ENCODE data around the gene PRTN3. TPM values are rescaled to one million over a fixed set of nuclear protein-coding genes. Genes with fewer than 3 reads are reported as not detected.

The PRTN3 gene
- polyA plus RNA-seq, 1 donor (not counting 4 experiments of a cell fraction or from before 2014, with no cell fraction given), result not detected

DNA sequence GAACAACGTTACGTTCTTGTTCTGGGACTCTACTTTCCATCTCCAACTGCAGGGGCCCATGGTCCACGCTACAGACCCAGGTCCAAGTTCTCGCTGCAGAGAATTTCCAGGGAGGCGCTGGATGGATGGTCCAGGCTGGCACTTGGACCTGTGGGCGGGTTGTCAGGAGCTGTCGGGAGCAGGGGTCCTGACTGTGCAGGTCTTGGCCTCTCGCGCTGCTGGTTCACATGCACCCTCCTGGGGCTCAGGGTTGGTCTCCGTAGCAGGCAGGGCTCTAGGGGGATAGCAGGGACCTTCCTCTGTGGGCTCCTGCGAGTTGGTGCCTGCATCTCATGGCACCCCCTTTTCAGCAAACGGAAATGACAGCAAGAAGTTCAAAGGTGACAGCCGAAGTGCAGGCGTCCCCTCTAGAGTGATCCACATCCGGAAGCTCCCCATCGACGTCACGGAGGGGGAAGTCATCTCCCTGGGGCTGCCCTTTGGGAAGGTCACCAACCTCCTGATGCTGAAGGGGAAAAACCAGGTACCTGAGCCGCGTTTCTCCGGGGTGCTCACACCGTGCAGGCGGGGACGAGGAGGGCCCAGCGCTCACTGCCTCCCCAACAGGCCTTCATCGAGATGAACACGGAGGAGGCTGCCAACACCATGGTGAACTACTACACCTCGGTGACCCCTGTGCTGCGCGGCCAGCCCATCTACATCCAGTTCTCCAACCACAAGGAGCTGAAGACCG lies 36.9 kb upstream of the PRTN3 start:
- Histone ChIP-seq H3K9me3 (ENCODE audit: control insufficient read depth, low read depth, low read length) (no peaks in the 10 kb centered on the region), H2AFZ (ENCODE audit: control insufficient read depth, low read length) (no peak overlapping the region), H3K27me3 (ENCODE audit: control insufficient read depth, extremely low read depth, insufficient read depth, low read length) (no peaks in the 10 kb centered on the region), H3K4me2 (ENCODE audit: control insufficient read depth, extremely low read depth, insufficient read depth, low read depth, low read length) (no peak overlapping the region), H3K4me3 (ENCODE audit: control insufficient read depth in 2 of 3, extremely low read depth in 1 of 3, insufficient read depth in 2 of 3, low read depth in 1 of 3, low read length in 3 of 3) (no peak overlapping the region), H3K9ac (ENCODE audit: control insufficient read depth, extremely low read depth, insufficient read depth, low read length) (no peak overlapping the region), H3K27ac (ENCODE audit: control insufficient read depth, insufficient read depth, low read length) (no peak overlapping the region), H3K4me1 (ENCODE audit: control insufficient read depth, extremely low read depth, insufficient read depth, low read length) (peaks cover 32% of the 10 kb centered on the region), H3K36me3 (ENCODE audit: control insufficient read depth in 2 of 2, extremely low read depth in 1 of 2, insufficient read depth in 2 of 2, low read length in 2 of 2) (peaks cover 35 to 85% of the 10 kb centered on the region in 2 experiments), H3K79me2 (ENCODE audit: control insufficient read depth, insufficient read depth, low read length) (peaks cover 99% of the 10 kb centered on the region), H4K20me1 (ENCODE audit: control insufficient read depth, extremely low read depth, insufficient read depth, low read length) (peaks cover 85% of the 10 kb centered on the region), H3K9me1 (ENCODE audit: control insufficient read depth, extremely low read depth, insufficient read depth, low read length) (no peaks in the 10 kb centered on the region)
- no peak for DNase-seq (ENCODE audit: low read depth, low spot score)
- FAIRE-seq, result no peak
- TF ChIP-seq EZH2 (IDR thresholded peaks at IDR 0.05; ENCODE audit: low read length) (no peak), CTCF (optimal IDR thresholded peaks at IDR 0.05 in 1 of 3, IDR thresholded peaks at IDR 0.05 in 1 of 3, conservative IDR thresholded peaks at IDR 0.05 in 1 of 3; ENCODE audit: extremely low read depth in 1 of 3, insufficient read depth in 2 of 3, low read length in 3 of 3) (no peak)
- dilution Hi-C loops (cut with MboI; ENCODE audit: extremely low pct_ligation_motif_present, low sequenced_read_pairs), result no loop called here

DNA sequence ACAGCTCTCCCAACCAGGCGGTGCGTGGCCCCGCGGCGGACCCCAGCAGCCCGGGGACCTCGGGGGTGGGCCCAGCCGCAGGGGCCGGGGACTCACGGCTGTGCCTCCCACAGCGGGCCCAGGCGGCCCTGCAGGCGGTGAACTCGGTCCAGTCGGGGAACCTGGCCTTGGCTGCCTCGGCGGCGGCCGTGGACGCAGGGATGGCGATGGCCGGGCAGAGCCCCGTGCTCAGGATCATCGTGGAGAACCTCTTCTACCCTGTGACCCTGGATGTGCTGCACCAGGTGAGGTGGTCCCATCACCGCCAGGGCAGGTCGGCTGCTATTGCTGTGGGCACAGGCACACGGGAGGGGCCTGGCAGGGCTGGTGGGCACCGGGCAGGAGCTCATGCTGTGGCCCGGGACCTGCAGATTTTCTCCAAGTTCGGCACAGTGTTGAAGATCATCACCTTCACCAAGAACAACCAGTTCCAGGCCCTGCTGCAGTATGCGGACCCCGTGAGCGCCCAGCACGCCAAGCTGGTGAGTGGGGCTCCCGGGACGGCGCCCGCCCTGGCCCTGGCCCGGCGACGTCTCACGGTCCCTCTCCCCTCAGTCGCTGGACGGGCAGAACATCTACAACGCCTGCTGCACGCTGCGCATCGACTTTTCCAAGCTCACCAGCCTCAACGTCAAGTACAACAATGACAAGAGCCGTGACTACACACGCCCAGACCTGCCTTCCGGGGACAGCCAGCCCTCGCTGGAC lies 36.2 kb upstream of the PRTN3 start:
- no peaks in the 10 kb centered on the region for H3K9me3 ChIP-seq (ENCODE audit: control insufficient read depth, low read depth, low read length)
- H3K36me3 ChIP-seq (ENCODE audit: control insufficient read depth in 2 of 2, extremely low read depth in 1 of 2, insufficient read depth in 2 of 2, low read length in 2 of 2), result peaks cover 35 to 85% of the 10 kb centered on the region in 2 experiments
- DNase-seq (ENCODE audit: low read depth, low spot score) (no peak), FAIRE-seq (no peak)
- no peak overlapping the region for H3K4me2 ChIP-seq (ENCODE audit: control insufficient read depth, extremely low read depth, insufficient read depth, low read depth, low read length)
- H3K4me3 ChIP-seq (ENCODE audit: control insufficient read depth in 2 of 3, extremely low read depth in 1 of 3, insufficient read depth in 2 of 3, low read depth in 1 of 3, low read length in 3 of 3), result no peak overlapping the region
- H3K79me2 ChIP-seq (ENCODE audit: control insufficient read depth, insufficient read depth, low read length), result peaks cover 93% of the 10 kb centered on the region
- no peak overlapping the region for H3K9ac ChIP-seq (ENCODE audit: control insufficient read depth, extremely low read depth, insufficient read depth, low read length)
- no peak overlapping the region for H3K27ac ChIP-seq (ENCODE audit: control insufficient read depth, insufficient read depth, low read length)
- peaks cover 78% of the 10 kb centered on the region for H4K20me1 ChIP-seq (ENCODE audit: control insufficient read depth, extremely low read depth, insufficient read depth, low read length)
- peaks cover 26% of the 10 kb centered on the region for H3K4me1 ChIP-seq (ENCODE audit: control insufficient read depth, extremely low read depth, insufficient read depth, low read length)
- TF ChIP-seq CTCF (optimal IDR thresholded peaks at IDR 0.05 in 1 of 3, IDR thresholded peaks at IDR 0.05 in 1 of 3, conservative IDR thresholded peaks at IDR 0.05 in 1 of 3; ENCODE audit: extremely low read depth in 1 of 3, insufficient read depth in 2 of 3, low read length in 3 of 3) (no peak), EZH2 (IDR thresholded peaks at IDR 0.05; ENCODE audit: low read length) (no peak)
- H3K9me1 ChIP-seq (ENCODE audit: control insufficient read depth, extremely low read depth, insufficient read depth, low read length), result no peaks in the 10 kb centered on the region
- dilution Hi-C loops (cut with MboI; ENCODE audit: extremely low pct_ligation_motif_present, low sequenced_read_pairs), result no loop called here
- no peak overlapping the region for H2AFZ ChIP-seq (ENCODE audit: control insufficient read depth, low read length)
- no peaks in the 10 kb centered on the region for H3K27me3 ChIP-seq (ENCODE audit: control insufficient read depth, extremely low read depth, insufficient read depth, low read length)
